ENCODE data around the gene PRSS27. TPM values are rescaled to one million over a fixed set of nuclear protein-coding genes. Genes with fewer than 3 reads are reported as not detected.
"Not testable (repeated sequence)": the region's sequence is repeated elsewhere in the genome, so short reads cannot be mapped to it uniquely, and the experiment has no call there.

The PRSS27 gene
- total RNA-seq, 1 donor from 2014 or later = 1.6 TPM

DNA sequence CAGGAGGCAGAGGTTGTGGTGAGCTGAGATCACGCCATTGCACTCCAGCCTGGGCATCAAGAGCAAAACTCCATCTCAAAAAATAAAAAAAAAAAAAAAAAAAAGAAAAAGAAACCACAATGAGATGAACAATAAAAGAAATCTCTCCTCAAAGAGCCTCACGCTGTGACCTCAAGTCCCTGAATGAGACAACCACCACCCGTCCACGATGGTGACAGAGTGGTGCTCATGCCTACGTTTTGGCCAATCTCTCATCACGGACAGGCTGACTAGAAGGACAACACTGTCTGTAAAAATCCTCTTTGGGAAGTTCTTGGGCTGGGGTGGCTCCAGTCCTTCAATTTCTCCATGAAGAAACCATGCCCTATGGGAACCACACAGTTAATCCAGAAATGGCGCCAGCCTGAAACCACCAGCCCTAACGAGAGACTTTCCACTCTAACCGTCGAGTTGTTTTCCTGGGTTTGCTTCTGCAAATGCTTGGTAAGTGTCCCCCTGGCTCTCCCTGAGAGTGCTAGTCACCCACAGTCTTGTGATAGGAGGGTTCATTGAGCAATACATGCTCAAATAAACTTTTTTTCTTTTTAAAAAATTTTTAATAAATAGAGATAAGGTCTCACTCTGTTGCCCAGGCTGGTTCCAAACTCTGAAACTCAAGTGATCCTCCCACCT lies 15.0 kb upstream of the PRSS27 start:
- FAIRE-seq (no peak), DNase-seq (ENCODE audit: low spot score in 2 of 2) (no peak)

DNA sequence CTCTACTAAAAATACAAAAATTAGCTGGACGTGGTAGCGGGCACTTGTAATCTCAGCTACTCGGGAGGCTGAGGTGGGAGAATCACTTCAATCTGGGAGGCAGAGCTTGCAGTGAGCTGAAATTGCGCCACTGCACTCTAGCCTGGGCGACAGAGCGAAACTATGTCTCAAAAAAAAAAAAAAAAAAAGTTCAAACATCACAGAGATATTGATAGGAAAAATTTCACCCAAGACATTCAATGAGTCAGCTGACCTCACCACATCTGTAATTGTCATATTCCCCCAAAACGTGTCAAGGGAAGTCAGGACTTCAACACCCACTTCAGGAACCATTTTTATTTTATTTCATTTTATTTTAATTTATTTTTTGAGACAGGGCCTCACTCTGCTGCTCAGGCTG lies 8.0 kb upstream of the PRSS27 start:
- DNase-seq (ENCODE audit: low spot score in 2 of 2) = no peak
- FAIRE-seq = no peak

DNA sequence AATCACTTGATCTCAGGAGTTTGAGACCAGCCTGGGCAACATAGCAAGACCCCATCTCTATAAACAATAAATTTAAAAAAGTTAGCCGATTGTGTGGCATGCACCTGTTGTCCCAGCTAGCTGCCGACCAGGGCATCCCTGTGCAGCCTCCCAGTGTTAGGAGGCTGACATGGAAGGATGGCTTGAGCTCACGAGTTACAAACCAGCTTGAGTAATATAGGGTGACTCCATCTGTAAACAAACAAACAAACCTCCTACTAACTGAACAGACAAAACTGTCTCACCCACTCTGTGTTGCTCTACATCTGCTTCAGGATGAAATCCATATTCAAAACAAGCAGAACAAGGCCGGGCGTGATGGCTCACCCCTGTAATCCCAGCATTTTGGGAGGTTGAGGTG lies 6.9 kb upstream of the PRSS27 start:
- DNase-seq (ENCODE audit: low spot score in 2 of 2) (no peak), FAIRE-seq (no peak)

DNA sequence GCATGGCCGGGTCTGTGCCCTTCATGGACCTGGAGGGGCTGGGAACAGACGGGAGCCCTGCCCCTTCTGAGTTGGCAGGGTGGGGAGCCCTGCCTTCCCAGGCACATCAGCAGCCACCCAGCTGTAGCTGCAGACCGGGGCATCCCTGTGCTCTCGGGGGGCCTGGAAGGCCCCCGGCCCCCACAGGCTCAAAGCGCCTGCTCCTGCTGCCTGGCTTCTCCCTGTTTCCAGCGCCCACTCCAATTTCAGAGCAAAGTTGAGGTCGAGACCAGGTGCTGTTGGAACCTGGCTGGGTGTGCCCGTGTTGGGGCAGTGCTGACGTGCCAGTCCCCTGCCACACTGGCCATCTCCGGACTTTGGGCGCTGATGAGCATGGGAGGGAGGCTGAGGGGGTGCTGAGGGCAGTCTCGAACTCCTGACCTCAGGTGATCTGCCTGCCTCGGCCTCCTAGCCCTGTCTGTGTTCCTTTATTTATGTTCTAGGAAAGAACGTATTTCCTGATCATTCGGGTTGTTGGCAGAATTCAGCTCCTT lies 4.9 kb upstream of the PRSS27 start:
- FAIRE-seq = no peak
- DNase-seq (ENCODE audit: low spot score in 2 of 2) = no peak

DNA sequence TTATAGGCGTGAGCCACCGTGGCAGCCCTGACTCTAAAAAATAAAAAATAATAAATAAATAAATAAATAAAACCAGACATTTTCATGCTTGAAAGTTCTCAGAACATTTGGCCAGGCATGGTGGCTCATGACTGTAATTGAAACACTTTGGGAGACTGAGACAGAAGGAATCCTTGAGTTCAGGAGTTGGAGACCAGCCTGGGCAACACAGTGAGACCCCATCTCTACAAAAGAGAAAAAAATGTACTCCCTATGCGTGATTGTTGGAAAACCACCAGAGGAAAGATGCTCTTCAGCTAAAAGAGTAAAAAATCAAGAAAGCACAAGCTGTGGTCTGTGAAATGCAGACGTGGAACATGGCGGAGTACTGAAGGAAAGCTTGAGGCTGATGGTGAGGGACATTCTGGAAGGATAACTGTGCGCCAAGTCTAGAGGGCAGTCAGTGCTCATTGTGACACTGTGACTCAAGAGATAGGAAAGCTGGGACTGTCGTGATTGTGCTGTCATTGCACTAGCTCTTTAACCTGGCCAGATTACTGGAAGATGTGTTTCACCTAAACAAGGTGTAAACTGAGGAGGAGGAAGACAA lies 4.2 kb upstream of the PRSS27 start:
- DNase-seq (ENCODE audit: low spot score in 2 of 2) = no peak
- no peak for FAIRE-seq

DNA sequence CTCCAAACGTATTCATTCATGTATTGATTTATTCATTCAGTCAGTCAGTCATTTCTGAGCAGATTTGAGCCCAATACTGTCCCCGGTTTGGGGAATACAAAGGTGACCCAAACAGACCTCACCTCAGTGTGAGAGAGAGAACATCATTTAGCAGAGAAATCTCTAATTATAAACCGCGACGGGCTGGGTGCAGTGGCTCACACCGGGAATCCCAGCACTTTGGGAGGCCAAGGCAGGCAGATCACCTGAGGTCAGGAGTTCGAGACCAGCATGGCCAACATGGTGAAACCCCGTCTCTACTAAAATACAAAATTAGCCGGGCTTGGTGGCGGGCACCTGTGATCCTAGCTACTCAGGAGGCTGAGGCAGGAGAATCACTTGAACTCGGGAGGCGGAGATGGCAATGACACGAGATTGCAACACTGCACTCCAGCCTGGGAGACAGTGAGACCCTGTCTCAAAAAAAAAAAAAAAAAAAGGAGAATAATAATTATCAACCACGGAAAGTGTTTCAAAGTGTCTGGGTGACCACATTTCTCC lies 1.7 kb upstream of the PRSS27 start:
- not testable (repeated sequence) for DNase-seq (ENCODE audit: low spot score in 2 of 2); FAIRE-seq

DNA sequence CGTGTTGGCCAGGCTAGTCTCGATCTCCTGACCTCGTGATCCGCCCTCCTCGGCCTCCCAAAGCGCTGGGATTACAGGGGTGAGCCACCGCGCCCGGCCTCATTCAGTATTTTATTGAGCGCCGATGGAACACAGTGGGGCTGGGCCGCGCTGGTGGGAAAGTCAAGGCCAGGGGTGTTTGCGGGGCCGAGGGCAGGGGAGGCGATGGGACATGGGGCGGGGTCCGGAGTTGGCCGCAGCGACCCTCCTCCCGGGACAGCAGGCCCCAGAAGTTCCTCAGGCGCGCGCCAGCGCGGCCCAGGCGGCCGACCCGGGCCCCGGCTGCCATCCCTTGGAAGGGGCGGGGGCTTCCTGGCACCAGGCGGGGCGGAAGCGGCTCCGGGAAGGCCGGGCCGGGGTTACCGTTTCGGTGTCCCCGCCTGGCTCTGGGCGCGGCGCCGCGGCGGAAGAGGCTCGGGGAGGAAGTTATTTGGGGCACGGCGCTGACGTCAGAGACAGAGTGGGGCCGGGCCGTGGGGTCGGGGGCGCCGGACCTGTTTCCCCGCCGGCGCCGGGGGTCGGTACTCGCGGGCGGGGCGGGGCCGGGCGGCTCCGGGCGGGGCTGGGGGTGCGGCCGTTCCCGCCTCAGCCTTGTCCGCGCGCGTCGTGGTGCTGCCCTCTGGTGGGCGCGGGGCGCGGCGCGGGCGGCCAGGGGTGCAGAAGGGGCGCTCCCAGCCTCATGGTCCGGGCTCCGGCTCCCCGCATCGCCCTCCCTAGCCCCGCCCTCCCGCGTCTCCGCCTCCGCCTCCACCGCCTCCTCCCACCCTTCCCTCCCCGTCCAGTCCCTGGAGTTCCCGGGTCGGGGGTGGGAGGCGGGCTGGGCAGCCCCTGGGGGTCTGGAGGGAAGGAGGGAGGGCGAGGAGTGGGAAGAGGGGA lies 952 bp upstream of the PRSS27 start:
- DNase-seq (ENCODE audit: low spot score in 2 of 2) (peak; percentile 87 to 94), FAIRE-seq (no peak)

DNA sequence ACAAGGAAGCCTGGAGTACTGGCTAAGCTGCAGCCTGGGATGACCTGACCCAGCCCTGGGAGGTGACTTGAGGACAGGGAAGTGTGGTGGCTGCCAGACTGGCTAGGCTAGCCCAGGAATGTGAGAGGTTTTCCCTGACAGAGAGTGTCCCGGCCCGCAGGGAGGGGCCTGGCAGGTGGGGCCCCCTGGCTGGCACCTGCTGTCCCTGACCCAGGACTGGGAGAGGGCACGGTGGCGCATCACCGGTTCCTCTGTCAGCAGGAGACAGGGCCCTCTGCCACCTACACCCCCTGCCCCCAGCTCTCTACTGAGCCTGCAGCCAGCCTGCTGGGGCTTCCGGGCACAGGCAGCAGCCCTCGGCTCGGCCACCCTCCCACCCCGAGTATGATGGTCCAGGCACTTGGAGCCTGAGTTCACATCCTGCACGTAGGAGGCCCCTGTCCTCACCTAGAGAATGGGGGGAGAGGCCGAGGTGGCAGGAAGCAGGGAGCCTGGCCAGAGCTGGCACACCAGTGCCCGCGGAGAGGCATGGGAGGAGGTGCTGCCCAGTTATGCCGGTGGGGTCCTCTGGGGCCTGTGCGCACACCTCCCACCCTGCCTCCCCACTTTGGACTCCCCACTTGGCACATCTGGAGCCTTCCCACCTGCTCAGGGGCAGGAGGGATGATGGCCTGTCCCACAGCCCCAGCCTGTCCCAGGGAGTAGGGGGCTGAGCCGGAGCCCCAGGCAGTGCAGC lies 528 bp downstream of the PRSS27 start:
- DNase-seq (ENCODE audit: low spot score in 2 of 2) = no peak
- no peak for FAIRE-seq

DNA sequence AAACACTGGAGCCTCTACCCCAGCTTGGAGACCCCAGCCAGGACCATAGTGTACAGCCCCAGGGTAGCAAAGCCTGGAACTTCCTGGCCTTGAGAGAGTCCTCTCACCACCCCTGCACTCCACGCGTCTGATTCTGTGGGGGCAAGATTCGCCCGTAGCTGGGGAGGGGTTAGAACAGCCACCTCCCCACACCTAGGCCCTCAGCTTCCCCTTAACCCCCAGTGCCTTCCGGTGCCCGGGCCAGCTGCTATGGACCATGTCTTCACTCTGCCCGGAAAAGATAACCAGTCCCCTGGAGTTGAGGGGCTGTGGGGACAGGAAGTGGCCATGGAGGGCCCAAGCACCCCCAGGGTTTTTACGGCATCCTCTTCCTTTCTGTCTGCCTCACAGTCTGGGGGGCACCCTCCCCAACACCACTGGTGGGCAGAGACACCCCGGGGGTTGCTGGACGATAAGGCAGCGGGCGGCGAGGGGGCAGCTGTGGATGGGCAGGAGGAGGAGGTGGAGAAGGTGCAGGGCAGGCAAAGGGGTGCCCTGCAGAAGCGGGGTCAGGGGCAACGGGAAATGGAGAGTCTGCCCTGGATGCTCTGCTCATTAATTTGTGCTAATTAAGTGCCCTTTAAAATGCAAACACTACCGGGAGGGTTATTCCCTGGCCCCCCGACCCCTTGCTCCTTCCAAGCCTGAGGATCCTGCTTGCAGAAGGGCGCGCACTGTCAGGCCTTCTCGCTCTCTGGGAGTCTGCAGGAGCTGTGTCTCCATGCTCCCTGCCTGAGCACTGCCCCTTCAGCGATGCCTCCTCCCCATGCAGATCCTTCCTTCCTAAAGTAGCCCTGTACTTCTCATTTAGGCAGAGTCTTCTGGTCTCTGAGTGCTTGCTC lies 2.4 kb downstream of the PRSS27 start:
- FAIRE-seq (no peak), DNase-seq (ENCODE audit: low spot score in 2 of 2) (no peak)

DNA sequence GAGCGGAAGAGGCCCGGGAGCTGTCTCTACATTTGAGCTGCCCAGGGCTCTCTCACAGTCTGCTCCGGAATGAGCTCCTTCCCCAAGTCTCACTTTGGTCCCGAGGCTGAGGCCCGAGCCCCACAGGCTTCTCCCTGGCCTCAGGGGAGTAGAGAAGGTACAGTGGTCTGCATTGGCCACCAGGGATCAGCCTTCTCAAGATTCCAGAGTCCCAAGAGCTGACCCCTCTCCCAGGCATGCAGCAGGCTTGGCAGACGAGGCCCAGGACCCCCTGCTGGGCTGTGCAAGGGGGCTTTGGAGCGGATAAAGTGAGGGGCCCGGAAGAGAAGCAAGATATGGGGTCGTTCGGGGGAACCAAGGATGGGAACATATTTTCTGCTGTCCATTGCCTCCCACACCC lies 3.1 kb downstream of the PRSS27 start:
- DNase-seq (ENCODE audit: low spot score in 2 of 2) (no peak), FAIRE-seq (no peak)

DNA sequence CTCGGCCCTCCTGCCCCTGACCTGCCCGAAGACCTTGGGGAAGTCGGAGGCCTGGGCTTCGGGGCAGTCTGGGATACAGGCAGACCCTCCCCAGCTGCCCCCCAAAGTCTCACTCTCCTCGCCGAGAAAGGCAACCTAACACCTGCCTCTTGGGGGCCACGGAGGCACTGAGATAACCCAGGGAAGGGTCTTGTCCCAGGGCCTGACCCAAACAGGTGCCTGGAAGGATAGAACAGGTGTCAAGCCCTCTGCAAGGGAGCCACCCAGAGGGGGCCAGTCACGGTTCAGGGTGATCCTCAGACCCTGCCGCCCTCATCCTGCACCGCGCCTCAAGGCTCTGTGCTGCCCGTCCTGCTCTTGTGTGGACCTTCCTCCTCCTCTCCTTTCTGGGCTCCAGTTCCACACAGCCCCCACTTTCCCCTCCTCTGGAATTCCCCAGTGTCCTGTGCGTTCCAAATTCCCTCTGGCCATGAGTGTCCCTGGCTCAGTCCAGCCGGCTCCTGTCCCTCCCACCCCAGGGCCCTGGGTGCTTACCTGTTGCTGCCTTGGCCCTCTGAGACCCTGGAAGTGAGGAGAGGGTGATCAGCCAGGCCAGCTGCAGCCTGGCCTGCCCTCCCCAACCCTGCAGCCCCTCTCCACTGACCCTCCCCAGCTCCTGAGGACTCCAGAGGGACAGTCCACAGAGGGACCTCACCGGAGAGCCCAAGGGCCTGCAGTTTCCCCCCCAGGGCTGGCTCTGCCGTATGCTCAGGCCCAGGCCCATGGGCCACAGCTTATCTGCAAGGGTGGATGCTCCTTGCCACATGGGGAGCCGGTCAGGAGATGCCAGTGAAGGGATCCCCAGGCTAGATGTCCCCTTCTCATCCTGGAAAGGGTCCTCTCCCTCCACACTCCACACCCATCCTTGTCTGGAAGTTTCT lies 3.8 kb downstream of the PRSS27 start:
- no peak for DNase-seq (ENCODE audit: low spot score in 2 of 2)

DNA sequence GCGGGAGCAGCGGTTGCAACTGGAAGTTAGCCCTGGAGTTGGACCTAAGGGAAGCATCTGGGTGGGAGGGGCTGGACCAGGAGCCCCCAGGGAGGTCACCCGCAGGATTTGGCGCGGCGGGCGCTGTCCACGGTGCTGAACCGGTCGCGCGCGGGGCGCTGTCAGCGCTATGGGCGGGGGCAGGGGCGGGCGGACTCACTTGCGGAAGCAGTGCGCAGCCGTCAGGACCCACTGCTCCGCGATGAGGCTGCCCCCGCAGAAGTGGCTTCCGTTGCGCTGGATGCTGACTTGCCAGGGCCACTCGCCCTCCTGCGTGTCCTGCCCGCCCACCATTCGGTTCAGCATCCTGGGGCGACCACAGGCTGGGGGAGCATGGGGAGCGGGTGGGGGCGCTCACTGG lies 4.5 kb downstream of the PRSS27 start:
- FAIRE-seq = no peak
- DNase-seq (ENCODE audit: low spot score in 2 of 2) = peak; percentile 73 to 80

More for the DNA sequence above, 3.8 kb downstream of the PRSS27 start:
- no peak for FAIRE-seq

DNA sequence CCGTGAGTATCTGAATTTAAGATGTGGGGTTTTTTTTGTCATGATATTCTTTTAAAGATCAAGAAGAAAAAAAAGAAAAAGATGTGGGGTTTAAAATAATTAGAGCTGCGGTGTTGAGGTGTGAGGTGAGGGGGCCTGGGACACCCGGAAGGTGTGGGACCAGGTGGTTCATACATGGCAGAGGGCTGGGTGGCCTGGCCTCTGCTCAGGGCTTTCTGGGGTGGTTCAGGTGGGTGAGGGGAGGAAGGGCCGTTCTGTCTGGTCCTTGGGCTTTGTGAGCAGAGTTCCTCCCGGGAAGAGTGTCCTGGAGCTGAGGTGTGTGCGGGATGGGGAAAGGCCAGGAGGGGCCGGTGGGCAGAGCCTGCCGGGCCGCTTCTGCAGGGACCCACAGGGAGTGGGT lies 5.0 kb downstream of the PRSS27 start:
- no peak for FAIRE-seq

DNA sequence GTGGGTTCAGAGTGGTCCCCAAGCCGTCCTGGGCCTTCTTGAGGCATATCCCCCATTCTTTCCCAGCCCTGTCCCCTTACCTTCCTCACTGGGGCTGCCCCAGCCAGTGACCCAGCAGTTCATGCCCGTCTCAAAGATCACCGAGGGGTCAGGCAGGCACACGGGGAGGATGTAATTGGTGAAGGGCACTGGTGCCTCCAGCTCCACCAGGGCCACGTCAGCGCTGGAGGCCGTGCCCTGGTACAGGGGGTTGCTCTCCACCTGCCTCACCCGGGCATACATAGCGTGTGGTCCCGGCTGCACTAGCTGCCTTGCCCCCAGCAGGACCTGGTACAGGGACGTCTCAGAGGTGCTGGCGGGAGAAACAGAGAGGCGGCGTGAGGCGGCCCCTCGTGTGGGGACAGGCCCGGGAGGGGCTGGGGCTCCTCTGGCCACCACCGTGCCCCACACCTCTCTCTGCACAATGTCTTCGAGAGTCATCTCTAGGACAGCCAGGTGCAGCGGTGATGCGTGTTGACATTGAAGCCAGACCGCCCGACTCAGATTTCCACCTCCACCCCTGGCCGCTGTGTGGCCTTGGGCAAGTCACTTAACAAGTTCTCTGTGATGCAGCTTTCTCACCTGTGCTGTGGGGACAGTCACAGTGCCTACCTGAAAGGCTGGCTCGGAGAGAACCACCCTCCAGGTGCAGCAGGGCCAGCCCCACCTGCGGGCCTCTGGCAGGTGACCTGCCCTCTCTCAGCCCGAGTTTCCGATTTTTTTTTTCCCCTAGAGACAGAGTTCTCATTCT lies 5.8 kb downstream of the PRSS27 start:
- FAIRE-seq (no peak), DNase-seq (ENCODE audit: low spot score in 2 of 2) (no peak)

More for the DNA sequence above, 5.0 kb downstream of the PRSS27 start:
- no peak for DNase-seq (ENCODE audit: low spot score in 2 of 2)

DNA sequence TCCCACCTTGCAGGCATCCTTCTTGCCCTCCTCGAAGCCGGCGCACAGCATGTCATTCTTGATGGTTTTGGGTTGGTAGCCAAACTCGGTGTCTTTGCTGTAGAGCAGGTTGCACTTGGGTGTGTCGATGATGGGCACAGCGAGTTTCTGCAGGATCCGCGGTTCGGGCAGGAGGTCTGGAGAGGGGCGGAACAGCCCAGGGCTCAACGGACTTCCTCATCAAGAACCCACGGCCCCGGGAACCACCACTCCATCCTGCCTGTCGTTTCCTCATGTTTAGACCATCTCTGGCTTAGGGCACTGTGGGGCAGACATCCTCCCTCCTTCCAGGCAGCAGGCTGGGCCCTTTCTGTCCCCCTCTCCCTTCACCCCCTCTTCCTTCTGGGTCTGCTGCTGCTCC lies 6.5 kb downstream of the PRSS27 start:
- FAIRE-seq (no peak), DNase-seq (ENCODE audit: low spot score in 2 of 2) (no peak)

DNA sequence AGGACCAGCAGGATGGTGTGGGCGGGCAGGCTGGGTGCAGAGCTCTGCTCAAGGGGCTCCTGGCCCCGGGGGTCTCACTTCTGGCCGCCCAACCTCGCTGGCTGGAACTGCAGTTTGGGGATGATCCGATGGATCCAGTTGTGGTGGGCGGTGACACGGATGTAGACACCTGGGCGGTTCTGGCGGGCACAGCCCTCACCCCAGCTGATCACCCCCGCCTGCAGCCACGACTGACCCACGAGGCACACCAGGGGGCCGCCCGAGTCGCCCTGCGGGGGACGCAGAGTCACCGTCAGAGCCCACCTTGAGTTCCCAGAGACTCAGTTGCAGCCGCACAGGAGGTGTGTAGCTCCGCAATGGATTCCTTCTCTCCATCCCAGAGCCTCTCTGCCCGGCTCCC lies 7.5 kb downstream of the PRSS27 start:
- FAIRE-seq (no peak), DNase-seq (ENCODE audit: low spot score in 2 of 2) (no peak)

DNA sequence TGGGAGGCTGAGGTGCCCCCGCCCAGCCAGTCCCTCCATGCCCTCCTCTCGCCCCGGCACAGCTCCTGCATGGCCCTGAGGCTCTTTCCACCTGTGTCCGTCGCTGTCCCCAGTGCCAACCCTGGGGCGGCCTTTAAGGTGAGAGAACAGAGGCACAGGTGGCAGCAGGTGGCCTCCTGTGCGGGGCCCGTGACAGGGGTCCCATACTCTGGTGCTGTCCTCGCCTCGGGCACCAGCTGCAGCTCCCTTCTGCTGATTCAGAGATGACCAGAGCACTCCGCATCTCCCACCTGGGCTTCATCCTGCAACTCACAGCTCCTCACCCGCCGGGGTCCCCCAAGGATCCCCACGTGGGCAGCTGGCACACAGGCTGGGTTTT lies 8.0 kb downstream of the PRSS27 start:
- DNase-seq (ENCODE audit: low spot score in 2 of 2) (no peak), FAIRE-seq (no peak)

All from frontal cortex (tissue), 4 donors.